Esophagus muscularis mucosa (tissue), 2 donors: ENCODE data around the gene KRT6A.

Experiments
- POLR2A ChIP-seq: fragments of 450-650 bp; IDR thresholded peaks from one replicate; pipeline ENCODE4 v1.6.1; 2017; ENCODE audit warnings: antibody characterized with exemption, moderate library complexity, mild to moderate bottlenecking, low read depth
- POLR2AphosphoS5 ChIP-seq, 2 donors: sonication (generic); formaldehyde crosslinking; IDR thresholded peaks; one replicate each; pipeline ENCODE4 v1.6.1; 2017; ENCODE audit warnings: antibody characterized with exemption in 2 of 2

DNA sequence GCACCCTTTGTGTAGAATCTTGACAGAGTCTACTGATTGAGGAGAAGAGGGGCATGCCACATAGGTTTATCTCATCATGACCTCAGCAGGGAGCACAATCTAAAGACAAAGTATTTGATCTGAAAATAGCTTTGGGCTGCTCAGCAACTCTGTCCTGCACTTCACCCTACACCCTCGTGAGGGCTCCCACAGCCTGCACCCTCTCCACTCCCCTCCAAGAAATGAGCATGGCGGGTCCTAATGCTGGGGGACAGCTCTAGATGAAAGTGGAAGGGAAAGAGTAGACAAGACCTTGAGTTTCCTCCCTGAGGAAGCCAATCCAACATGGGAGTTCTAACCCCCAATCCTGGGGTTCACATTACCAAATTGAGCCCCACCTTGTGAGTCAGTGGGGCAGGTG, 37.8 kb upstream of the KRT6A start:
- TF ChIP-seq POLR2AphosphoS5 (IDR thresholded peaks at IDR 0.05) (no peak), POLR2A (no peak)
